Glomerular visceral epithelial cell (primary cell): Measurements from ENCODE around the gene BICRAL.
A peak's percentile ranks its signal among the peaks of the same experiment; 100 is the strongest.
"Not testable (repeated sequence)": the region's sequence is repeated elsewhere in the genome, so short reads cannot be mapped to it uniquely, and the experiment has no call there.

Experiments used
- DNase-seq: peaks from one replicate; pipeline ENCODE4 v3.0.0-alpha.2; 2016; ENCODE audit errors: extremely low spot score

Gene BICRAL

DNA sequence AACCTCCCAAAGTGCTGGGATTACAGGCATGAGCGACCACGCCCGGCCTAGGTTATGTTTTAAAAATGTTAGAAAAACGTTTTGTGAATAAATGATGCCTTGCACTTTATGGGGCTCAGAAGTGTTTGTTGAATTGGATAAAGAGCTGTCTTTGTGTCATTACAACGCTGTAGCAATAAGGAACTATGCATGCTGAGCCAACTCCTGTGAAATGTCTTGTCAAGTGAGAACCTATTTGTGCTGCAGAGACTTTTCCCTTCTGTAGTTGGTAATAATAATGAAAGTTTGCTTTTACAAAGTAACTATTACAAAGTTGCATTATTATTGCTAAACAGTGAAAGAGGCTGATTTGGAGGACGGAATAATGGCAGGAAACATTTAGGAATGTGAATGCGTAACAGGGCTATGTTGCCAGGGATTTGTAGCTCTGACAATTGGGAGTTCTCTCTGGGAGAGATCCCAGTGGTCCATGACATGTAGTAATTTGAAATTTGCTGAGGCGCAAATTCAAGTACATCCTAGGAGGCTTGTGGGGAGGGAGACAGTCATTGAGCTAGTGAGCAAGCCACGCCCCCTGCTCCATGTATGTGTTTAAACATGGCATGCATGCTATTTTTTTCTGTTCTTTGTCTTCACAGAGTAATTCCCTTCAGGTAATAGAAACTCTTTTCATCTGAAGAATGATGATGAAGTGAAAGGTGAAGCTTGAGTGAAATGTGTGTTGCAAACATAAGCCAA is 16.8 kb upstream of the BICRAL start:
- no peak for DNase-seq

DNA sequence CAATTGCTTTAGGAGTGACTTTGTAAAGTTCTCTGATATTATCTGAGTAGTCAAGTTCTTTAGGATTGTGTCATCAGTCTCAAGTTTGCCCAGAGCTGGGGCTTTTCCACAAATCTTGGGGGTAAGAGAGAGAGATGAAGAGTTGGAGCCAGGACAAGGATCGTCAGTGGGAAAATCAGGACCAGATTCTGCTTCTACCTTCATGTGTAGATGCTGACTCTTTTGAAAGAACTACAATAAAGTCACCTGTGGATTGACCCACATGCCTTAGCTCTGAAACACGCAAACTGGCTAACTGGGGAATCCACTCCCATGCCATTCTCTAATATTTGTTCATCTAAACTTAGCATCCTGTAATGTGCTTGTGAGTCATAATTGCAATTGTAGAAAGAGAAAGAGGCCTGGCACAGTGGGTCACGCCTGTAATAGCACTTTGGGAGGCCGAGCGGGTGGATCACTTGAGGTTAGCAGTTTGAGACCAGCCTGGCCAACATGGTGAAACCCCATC is 15.6 kb upstream of the BICRAL start:
- peak; percentile 44 for DNase-seq

DNA sequence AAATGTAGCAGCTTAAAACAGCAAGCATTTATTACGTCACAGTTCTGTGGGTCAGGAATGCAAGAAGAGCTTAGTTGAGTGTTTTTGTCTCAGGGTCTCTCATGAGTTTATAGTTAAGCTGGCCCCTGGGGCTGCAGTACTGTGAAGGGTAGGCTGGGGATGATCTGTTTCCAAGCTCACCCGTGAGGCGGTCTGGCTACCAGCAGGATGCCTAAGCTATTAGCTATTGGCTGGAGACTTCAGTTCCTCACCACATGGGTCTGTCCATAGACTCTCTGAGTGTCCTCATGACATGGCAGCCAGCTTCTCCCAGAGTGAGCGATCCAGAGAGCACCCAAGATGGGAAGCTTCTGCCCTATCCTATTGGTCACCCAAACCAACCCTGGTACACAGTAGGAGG is 12.8 kb upstream of the BICRAL start:
- no peak for DNase-seq

DNA sequence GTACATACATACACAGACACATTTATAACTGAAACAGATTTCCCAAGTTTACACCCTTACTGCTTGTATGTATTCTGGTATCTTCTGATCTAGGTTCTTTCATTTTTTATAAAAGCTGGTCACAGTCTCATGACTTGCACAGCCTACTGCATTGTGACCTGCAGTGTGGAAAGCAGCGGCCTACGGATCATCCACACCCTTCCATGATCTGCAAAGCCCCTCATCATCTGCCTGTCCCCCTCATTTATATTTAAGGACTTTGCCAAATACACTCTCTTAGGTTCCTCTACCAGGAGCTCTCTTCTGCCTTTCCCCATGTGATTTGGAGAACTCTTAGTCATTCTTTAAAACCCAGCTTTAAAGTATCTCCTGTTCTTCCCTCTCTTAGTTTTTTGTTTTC is 12.0 kb upstream of the BICRAL start:
- DNase-seq = no peak

DNA sequence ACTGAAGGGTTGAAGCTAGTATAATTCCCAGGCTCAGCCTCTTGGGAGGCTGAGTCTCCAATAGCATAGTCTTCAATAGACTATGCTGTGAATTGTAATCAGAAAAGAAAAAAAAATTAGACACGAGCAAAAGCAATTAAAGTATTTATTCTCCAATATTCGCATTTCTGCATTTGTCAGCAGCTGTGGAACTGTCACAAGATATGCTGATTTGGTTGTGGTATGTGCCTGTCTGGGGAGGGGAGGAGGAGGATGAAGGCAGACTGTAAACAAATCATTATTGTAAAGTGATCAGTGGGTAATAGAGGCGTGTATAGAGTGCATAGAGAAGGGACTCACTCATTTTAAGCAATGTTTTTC is 10.1 kb upstream of the BICRAL start:
- no peak for DNase-seq

DNA sequence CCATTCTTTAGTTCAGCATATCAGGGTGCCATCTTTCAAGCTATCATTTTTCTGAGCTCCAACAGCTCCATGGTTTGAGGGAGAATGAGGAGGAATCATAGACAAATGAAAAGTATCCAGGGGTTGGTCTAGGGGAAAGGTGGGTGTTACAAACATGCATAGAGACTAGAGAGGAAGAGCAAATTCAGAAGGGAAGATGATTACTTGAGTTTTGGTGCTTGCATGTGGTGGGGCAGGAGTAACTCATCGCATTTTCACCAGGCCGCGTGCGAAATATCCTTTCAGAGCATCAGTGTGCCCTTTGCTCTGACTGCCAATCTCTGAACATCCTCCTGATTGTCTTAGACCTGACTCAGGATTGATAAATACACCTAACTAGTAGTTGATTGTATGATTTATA is 7.7 kb upstream of the BICRAL start:
- no peak for DNase-seq

DNA sequence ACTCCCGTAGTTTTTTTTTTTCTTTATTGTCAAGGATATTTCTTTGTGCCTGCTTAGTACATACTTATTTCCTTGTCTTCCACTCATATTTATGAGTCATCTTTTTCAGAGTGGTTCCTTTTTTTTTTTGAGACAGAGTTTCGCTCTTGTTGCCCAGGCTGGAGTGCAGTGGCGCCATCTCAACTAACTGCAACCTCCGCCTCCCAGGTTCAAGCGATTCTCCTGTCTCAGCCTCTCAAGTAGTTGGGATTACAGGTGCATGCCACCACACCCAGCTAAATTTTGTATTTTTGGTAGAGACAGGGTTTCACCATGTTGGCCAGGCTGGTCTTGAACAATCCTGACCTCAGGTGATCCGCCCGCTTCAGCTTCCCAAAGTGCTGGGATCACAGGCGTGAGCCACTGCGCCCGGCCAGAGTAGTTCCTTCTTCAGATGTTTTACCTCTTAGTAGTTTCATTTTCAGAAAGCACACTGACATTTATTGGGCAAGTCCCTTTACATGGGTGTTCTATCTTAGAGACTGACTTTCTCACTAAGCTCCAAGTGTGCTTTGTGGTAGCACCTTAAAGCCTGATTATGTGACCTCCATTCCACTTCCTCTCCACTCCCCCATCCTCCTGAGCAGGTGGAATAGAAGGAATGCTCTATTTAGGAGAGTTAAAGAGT is 6.9 kb upstream of the BICRAL start:
- DNase-seq = not testable (repeated sequence)

DNA sequence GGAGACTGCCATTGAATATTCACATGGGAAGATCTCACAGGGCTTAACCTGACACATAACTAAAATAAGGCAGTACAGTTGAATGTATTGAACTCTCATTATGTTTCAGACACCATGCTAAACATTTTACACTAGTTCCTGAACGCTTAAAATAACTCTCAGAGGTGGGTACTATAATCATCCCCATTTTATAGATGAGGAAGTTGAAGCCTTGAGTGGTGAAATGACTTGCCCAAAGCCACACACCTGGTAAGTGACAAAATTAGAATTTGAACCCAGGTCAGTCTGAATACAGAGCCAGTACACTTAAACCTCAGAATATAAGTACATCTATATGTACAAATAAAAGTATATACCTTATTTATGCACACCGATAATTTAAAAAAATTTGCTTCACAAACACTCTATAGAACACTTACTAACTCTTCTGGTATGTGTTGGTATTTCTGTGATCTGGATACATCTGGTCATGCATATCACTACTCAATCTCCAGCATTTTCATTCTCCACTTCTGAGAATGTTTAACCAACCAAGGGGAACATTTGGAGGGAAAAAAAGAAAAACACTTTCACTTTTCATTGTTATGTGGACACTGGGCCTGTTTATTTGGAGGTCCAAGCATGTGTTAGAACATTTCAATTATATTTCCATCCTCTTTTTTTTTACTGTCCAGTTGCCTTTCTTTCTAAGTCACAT is 4.6 kb upstream of the BICRAL start:
- peak; percentile 81 for DNase-seq

DNA sequence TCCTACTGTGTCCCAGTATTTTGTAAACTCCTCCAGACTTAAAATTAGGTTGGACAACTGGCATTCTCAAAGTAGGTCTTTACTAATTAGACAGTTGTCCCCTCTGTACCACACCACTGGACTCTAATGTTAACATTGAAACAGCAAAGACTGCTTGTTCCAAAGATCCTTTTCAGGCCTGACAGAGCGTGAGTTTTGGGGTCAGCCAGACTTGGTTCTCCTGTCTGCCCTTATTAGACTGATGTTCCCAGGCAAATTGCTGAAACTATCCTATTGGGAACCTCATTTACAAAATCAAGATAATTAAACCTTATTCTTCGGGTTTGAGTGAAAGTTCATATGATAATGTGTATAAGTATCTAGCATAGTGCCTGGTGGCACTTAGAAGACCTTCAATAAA is 3.7 kb upstream of the BICRAL start:
- no peak for DNase-seq

DNA sequence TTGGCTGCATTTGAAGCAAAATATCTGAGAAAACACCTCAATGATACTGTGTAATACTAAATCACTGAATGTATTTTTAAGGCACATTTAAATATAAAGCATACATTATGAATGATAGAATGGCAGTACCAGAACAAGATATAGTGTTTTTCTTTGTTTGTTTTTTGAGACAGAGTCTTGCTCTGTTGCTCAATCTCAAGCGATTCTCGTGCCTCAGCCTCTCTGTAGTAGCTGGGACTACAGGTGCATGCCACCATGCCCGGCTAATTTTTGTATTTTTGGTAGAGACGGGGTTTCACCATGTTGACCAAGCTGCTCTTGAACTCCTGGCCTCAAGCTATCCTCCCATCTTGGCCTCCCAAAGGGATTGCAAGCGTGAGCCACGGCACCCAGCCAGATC is 2.3 kb upstream of the BICRAL start:
- DNase-seq = no peak

DNA sequence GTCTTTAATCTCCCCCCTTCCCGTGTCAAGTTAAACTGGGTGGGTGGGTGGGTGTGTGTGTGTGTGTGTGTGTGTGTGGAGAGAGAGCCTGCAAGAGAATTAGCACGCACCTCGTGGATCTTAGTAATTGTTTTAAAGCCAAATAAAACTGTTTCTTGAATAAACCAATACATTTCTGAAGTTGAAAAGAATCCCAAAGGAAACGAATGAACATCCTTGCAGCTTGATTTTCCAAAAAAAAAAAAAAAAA is 381 bp upstream of the BICRAL start:
- no peak for DNase-seq

DNA sequence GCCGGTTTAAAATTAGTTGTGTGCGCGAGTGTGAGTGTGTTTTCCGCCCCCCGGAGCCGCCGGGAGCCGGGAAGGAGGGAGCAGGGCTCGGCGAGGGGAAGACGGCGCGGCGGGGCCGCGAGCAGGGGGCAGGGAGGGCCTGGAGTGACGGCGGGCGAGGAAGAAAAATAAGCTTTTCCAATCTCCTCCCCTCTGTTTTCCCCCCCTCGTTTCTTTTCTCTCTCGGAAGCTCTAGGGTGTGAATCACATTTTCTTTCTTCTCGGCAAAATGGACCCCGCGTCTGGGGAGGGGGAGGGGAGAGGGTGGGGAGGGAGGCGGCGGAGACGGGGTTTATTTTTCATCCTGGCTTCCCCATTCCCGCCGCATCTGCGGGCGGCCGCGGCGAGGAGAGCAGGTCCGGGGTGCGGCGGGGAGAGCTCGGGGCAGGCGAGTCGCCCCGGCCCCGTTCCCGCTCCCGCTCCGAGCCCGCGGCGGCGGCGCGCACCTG is 881 bp downstream of the BICRAL start:
- DNase-seq = peak; percentile 94

DNA sequence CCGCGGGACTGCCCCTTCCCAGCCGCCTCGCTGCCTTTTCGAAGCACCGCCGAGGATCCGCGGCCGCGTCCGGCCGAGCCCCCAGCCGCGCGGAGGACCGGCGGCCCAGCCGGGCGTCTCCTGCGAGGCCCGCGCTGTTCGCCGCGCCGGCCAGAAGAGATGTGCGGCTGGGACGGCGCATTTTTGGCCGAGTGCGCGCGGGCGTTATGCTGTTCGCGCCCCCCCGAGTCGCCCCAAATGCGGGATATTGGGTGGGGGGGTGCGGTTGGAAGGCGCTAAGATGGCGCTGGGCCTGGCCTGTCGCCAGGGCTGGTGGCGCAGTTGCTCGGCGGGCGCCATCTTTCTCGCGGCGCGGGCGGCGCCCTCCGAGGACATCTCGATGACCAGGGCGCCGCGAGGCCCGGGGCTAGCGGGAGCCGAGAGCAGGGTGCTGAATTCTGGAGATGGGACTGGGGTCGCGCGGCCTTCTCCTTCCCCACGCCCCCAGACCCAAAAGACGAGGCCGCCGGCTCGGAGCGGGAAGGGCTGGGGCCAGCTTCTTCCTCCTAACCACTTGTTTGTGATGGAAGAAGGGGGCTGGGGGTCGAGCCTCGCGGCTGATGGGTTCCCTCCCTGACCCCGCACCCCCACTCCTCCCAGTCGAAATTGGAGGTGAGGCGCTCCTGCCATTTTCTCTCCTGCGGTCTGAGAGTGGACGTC is 1.5 kb downstream of the BICRAL start:
- peak; percentile 77 for DNase-seq

DNA sequence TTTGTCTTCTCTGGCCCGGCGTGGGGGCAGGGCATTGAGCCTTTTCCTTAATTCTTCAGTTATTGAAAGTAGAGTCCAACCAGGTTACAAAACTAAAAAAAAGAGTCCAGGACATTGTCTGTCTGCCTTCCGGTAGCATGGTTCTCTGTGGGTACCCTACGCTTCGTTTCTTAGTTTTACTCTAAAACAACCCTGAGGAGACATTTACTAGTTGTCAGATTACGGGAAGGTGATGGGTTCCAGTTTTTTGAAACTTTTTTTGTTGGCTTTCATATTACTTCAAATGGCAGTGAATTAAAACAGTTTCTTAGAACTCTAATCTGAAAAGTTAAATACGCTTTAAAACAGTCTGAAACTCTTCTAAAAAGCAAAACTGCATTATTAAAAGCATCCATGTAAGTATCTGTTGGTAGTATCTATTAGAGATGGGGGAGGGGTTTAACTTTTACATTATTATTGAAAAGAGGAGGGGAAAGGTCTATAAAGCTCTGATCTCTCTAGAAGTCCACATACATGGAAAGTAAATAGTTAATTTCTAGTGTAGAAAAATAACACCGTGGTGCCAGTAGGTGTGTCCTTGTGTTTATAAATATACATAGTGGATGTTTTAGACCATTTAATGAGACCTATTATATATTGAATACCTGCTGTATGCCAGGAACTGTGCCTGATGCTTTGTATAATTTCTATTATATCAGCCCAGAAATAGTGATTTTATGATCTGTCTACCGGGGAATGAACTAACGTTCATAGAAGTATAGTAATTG is 2.2 kb downstream of the BICRAL start:
- no peak for DNase-seq

DNA sequence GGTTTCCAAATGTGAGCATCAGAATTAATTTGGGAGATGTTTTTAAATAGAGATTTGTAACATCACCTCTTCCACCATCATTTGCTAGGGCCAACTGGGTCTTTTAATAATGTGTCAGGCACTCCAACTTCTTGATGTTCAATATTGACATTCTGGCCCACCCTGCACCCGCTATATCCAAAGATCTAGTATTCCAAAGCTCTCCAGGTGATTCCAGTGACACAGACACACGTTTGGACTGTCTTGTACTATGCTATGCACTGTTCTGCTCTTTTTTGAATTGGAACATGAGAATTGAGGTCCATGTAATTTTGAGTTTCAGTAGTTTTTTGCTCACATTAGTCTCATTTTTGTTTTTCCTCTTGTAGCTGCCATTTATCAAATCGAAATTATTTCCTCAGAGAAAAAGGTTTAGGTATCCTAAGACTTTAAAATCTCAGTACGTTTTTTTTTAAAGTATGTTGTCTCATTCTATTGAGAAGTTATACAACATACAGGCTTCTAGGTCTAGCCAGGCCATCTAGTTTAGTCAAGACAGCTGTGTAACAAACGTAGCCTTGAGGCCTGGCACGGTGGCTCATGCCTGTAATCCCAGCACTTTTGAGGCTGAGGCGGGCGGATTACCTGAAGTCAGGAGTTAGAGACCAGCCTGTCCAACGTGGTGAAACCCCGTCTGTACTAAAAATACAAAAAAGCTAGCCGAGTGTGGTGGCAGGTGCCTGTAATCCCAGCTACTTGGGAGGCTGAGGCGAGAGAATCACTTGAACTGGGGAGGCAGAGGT is 3.1 kb downstream of the BICRAL start:
- DNase-seq = no peak

DNA sequence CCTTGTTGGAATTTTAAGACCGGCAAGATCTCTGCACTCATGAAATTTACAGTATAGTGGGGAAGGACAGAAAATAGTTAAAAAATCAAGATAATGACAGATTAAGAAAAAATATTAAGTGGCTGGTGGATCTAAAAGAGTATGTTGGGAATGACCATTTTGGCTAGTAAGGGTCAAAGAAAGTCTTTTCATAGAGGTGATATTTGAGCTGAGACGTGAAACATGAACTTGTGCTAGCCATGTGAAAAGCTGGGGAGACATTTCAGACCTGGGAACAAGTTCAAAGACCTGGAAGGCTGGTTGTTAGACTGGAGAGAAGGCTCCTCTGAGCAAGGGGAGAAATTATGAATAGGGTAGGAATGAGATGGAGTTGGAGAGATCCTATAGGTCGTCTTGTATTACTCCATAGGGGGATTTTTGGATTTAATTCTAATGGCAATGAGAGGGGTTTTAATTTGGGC is 4.7 kb downstream of the BICRAL start:
- DNase-seq = no peak

DNA sequence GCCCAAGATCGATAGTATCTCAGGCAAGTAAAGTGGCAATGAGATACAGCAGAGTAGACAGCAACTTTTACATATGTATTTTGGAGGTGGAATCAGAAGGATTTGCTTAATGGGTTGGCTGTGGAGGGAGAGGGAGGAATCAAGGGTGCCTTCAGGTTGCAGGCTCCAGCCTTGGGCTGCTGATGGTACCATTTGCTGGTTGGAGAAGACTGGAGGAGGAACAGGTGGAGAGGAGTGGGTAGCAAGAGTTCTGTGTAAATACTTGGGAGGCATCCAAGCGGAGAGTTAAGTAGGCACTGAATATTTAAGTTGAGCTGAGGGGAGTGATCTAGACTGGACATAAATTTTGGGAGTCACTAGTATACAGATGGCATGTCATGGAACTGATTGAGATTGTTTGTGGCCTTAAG is 5.2 kb downstream of the BICRAL start:
- DNase-seq = no peak

DNA sequence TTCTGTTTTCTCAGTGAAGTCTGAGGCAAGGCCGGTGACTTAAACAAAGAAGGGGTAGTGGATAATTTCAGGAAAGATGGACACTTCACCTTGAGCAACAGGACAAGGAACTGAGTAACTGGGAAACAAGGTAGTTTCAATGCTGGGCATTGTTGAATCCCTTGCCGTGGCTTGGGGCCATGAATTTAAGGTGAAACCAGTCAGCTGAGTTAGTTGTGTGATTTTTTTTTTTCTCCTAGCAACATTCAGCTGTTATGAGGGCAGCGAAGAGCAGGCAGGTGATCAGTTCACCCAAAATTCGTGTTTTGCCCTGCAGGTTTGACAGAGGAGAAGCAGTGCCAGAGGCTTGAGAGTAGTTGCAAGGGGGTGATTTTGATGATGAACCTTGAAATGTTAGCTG is 6.8 kb downstream of the BICRAL start:
- no peak for DNase-seq

DNA sequence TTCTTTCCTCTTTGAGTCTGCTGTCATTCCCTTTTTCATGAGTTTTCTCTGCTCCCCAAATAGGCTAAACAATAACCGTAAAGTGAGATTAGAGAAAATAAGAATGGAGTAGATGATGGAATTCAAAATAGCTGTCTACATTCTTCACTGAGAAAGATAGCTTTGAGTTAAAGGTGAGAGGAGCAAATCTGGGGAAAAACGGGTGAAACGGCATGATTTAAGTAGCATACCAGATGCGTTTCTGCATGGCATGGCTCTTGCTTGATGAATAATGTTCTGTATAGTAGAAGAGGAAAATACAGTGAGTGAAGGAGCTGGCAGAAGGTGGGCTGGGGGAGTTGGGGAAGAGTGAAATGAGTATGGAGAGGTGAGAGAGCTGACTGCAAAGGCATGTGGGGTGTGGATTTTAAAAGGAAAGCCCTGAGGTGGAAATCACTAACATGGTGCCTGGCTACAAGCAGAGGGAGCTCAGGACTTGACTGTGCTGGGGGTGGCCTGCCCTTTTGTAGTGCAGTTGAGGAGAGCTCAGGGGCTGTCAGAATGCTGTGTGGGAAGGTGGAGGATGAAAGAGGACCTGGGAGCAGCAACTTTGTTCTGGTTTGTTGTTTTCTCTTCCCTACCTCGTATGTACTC is 8.8 kb downstream of the BICRAL start:
- DNase-seq = no peak

DNA sequence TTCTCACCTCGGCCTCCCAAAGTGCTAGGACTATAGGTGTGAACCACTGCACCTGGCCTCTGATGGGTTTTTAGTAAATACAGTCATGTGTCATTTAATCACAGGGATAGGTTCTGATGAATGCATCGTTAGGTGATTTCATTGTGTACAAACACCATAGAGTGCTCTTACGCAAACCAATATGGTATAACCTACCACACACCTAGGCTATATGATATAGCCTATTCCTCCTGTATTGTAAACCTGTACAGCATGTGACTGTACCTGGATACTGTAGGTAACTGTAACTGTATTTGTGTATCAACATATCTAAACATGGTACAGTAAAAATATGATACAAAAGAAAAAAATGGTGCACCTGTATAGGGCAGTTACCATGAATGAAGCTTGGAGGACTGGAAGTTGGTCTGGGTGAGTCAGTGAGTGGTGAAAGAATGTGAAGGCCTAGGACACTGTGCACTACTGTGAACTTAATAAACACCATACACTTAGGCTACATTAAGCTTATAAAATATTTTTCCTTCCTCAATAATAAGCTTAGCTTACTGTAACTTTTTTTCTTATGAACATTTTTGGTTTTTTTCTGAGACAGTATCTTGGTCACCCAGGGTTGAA is 10.0 kb downstream of the BICRAL start:
- DNase-seq = no peak
